ENCODE measurements around the gene ARMH4.

Gene ARMH4

DNA sequence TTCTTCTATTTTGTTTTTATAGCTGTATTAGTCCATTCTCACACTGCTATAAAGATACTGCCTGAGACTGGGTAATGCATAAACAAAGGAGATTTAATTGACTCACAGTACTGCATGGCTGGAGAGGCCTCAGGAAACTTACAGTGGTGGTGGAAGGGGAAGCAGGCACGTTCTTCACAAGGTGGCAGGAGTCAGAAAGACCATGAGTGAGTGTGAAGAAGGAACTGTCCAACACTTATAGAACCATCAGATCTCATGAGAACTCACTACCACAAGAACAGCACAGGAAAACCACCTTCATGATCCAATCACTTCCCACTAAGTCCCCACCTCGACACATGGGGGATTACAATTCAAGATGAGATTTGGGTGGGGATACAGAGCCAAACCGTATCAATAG lies 42.3 kb downstream of the ARMH4 start:
- Histone ChIP-seq H3K27me3 (ENCODE audit: control insufficient read depth, insufficient read depth, low read length) (no peaks in the 10 kb centered on the region), H3K27ac (ENCODE audit: low read length) (no peak overlapping the region), H3K4me3 (ENCODE audit: low read length) (no peak overlapping the region), H3K9me3 (ENCODE audit: control insufficient read depth, low read depth, low read length) (no peaks in the 10 kb centered on the region), H3K4me1 (ENCODE audit: control insufficient read depth, low read depth, low read length) (no peaks in the 10 kb centered on the region), H3K36me3 (ENCODE audit: control insufficient read depth, low read depth, low read length) (no peaks in the 10 kb centered on the region), H3K9ac (ENCODE audit: low read length) (no peak overlapping the region)

GRCh38 chr14:58108717-58109116 lies 43.3 kb downstream of the ARMH4 start:
- no peak overlapping the region for H3K9ac ChIP-seq (ENCODE audit: low read length)
- H3K27me3 ChIP-seq (ENCODE audit: control insufficient read depth, insufficient read depth, low read length): no peaks in the 10 kb centered on the region
- H3K4me1 ChIP-seq (ENCODE audit: control insufficient read depth, low read depth, low read length): no peaks in the 10 kb centered on the region
- no peaks in the 10 kb centered on the region for H3K9me3 ChIP-seq (ENCODE audit: control insufficient read depth, low read depth, low read length)
- H3K27ac ChIP-seq (ENCODE audit: low read length): no peak overlapping the region
- H3K36me3 ChIP-seq (ENCODE audit: control insufficient read depth, low read depth, low read length): no peaks in the 10 kb centered on the region
- H3K4me3 ChIP-seq (ENCODE audit: low read length): no peak overlapping the region

GRCh38 chr14:58107947-58108552 lies 44.0 kb downstream of the ARMH4 start:
- Histone ChIP-seq H3K4me1 (ENCODE audit: control insufficient read depth, low read depth, low read length) (no peaks in the 10 kb centered on the region), H3K9me3 (ENCODE audit: control insufficient read depth, low read depth, low read length) (no peaks in the 10 kb centered on the region), H3K36me3 (ENCODE audit: control insufficient read depth, low read depth, low read length) (no peaks in the 10 kb centered on the region), H3K9ac (ENCODE audit: low read length) (no peak overlapping the region), H3K4me3 (ENCODE audit: low read length) (no peak overlapping the region), H3K27me3 (ENCODE audit: control insufficient read depth, insufficient read depth, low read length) (no peaks in the 10 kb centered on the region), H3K27ac (ENCODE audit: low read length) (no peak overlapping the region)

- no peaks in the 10 kb centered on the region for H3K9me3 ChIP-seq (ENCODE audit: control insufficient read depth, low read depth, low read length)
- H3K27me3 ChIP-seq (ENCODE audit: control insufficient read depth, insufficient read depth, low read length): no peaks in the 10 kb centered on the region
- H3K4me1 ChIP-seq (ENCODE audit: control insufficient read depth, low read depth, low read length): no peaks in the 10 kb centered on the region
- H3K4me3 ChIP-seq (ENCODE audit: low read length): no peak overlapping the region
- H3K36me3 ChIP-seq (ENCODE audit: control insufficient read depth, low read depth, low read length): no peaks in the 10 kb centered on the region
- H3K27ac ChIP-seq (ENCODE audit: low read length): no peak overlapping the region
- H3K9ac ChIP-seq (ENCODE audit: low read length): no peak overlapping the region
Measured at GRCh38 chr14:58107041-58107440, 45.0 kb downstream of the ARMH4 start.

DNA sequence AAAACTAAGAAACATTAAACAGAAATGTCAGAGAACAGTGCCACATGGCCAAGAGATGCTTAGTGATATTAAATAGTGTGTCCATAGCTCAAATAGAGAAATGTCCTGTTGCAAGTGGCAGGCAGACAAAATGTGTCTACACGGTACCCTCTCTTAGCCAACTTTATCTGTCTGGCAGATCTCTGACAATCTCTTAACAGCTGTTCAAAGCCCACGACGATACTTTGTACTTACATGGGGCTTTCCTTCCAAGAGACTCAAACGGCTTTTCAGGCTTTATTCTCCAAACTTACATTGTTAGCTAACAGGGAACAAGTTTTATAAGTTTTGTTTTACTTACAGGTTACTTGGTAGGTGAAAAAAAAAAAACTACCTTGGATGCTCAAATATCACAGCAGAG lies 45.6 kb downstream of the ARMH4 start:
- Histone ChIP-seq H3K36me3 (ENCODE audit: control insufficient read depth, low read depth, low read length) (no peaks in the 10 kb centered on the region), H3K4me3 (ENCODE audit: low read length) (no peak overlapping the region), H3K27me3 (ENCODE audit: control insufficient read depth, insufficient read depth, low read length) (no peaks in the 10 kb centered on the region), H3K27ac (ENCODE audit: low read length) (no peak overlapping the region), H3K9ac (ENCODE audit: low read length) (no peak overlapping the region), H3K4me1 (ENCODE audit: control insufficient read depth, low read depth, low read length) (no peaks in the 10 kb centered on the region), H3K9me3 (ENCODE audit: control insufficient read depth, low read depth, low read length) (no peaks in the 10 kb centered on the region)

GRCh38 chr14:58104808-58105207 lies 47.2 kb downstream of the ARMH4 start:
- Histone ChIP-seq H3K27ac (ENCODE audit: low read length) (no peak overlapping the region), H3K4me1 (ENCODE audit: control insufficient read depth, low read depth, low read length) (no peaks in the 10 kb centered on the region), H3K9ac (ENCODE audit: low read length) (no peak overlapping the region), H3K4me3 (ENCODE audit: low read length) (no peak overlapping the region), H3K27me3 (ENCODE audit: control insufficient read depth, insufficient read depth, low read length) (no peaks in the 10 kb centered on the region), H3K9me3 (ENCODE audit: control insufficient read depth, low read depth, low read length) (no peaks in the 10 kb centered on the region), H3K36me3 (ENCODE audit: control insufficient read depth, low read depth, low read length) (no peaks in the 10 kb centered on the region)

- H3K27me3 ChIP-seq (ENCODE audit: control insufficient read depth, insufficient read depth, low read length): no peaks in the 10 kb centered on the region
- H3K9ac ChIP-seq (ENCODE audit: low read length): no peak overlapping the region
- H3K4me1 ChIP-seq (ENCODE audit: control insufficient read depth, low read depth, low read length): peaks cover 5% of the 10 kb centered on the region
- no peak overlapping the region for H3K4me3 ChIP-seq (ENCODE audit: low read length)
- no peaks in the 10 kb centered on the region for H3K9me3 ChIP-seq (ENCODE audit: control insufficient read depth, low read depth, low read length)
- H3K27ac ChIP-seq (ENCODE audit: low read length): no peak overlapping the region
- no peaks in the 10 kb centered on the region for H3K36me3 ChIP-seq (ENCODE audit: control insufficient read depth, low read depth, low read length)
Measured at GRCh38 chr14:58100735-58101368, 51.2 kb downstream of the ARMH4 start.

DNA sequence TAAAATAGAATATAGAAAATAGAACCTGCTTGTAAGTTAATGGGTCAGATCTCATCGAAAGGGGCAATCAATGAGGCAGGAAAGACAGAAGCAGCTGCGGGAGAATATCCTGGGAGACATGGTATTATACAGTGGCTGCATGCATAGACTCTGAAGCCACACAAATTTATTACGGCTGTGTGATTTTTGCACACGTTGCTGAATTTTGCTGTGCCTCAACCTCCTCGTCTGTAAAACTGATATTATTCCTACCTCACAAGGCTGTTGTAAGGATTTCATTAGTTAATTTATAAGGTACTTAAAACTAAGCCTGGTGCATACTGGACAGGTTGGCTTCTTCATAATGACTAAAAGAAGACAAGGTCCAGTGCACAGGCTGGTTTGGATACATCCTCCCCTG lies 52.3 kb downstream of the ARMH4 start:
- H3K9ac ChIP-seq (ENCODE audit: low read length): no peak overlapping the region

DNA sequence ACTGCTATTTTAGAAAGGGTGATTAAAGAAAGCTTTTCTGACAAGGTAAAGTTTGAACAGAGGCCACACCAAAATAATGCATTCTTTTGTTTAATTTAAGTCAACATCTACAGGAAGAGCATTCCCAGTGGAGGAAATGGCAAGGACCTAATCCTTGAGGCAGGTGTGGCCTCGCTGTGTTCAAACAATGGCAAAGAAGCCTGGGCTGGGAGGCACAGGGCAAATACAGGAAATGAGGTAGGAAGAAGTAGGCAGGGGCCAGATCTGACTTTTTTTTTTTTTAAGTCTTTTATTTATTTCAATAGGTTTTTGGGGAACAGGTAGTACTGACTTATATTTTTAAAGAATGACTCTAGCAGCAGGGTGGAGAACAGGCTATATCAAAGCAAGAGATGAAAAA lies 53.5 kb downstream of the ARMH4 start:
- Histone ChIP-seq H3K36me3 (ENCODE audit: control insufficient read depth, low read depth, low read length) (no peaks in the 10 kb centered on the region), H3K4me1 (ENCODE audit: control insufficient read depth, low read depth, low read length) (peaks cover 5% of the 10 kb centered on the region)

More for the DNA sequence above, 52.3 kb downstream of the ARMH4 start:
- Histone ChIP-seq H3K4me1 (ENCODE audit: control insufficient read depth, low read depth, low read length) (peaks cover 5% of the 10 kb centered on the region), H3K4me3 (ENCODE audit: low read length) (no peak overlapping the region), H3K36me3 (ENCODE audit: control insufficient read depth, low read depth, low read length) (no peaks in the 10 kb centered on the region), H3K27ac (ENCODE audit: low read length) (no peak overlapping the region), H3K27me3 (ENCODE audit: control insufficient read depth, insufficient read depth, low read length) (no peaks in the 10 kb centered on the region), H3K9me3 (ENCODE audit: control insufficient read depth, low read depth, low read length) (no peaks in the 10 kb centered on the region)

GRCh38 chr14:58096731-58097130 lies 55.3 kb downstream of the ARMH4 start:
- Histone ChIP-seq H3K36me3 (ENCODE audit: control insufficient read depth, low read depth, low read length) (no peaks in the 10 kb centered on the region), H3K4me3 (ENCODE audit: low read length) (no peak overlapping the region), H3K9ac (ENCODE audit: low read length) (no peak overlapping the region), H3K27ac (ENCODE audit: low read length) (no peak overlapping the region), H3K4me1 (ENCODE audit: control insufficient read depth, low read depth, low read length) (peaks cover 5% of the 10 kb centered on the region), H3K27me3 (ENCODE audit: control insufficient read depth, insufficient read depth, low read length) (no peaks in the 10 kb centered on the region), H3K9me3 (ENCODE audit: control insufficient read depth, low read depth, low read length) (no peaks in the 10 kb centered on the region)

More for the DNA sequence above, 53.5 kb downstream of the ARMH4 start:
- Histone ChIP-seq H3K4me3 (ENCODE audit: low read length) (no peak overlapping the region), H3K27ac (ENCODE audit: low read length) (no peak overlapping the region), H3K9me3 (ENCODE audit: control insufficient read depth, low read depth, low read length) (no peaks in the 10 kb centered on the region), H3K9ac (ENCODE audit: low read length) (no peak overlapping the region), H3K27me3 (ENCODE audit: control insufficient read depth, insufficient read depth, low read length) (no peaks in the 10 kb centered on the region)

DNA sequence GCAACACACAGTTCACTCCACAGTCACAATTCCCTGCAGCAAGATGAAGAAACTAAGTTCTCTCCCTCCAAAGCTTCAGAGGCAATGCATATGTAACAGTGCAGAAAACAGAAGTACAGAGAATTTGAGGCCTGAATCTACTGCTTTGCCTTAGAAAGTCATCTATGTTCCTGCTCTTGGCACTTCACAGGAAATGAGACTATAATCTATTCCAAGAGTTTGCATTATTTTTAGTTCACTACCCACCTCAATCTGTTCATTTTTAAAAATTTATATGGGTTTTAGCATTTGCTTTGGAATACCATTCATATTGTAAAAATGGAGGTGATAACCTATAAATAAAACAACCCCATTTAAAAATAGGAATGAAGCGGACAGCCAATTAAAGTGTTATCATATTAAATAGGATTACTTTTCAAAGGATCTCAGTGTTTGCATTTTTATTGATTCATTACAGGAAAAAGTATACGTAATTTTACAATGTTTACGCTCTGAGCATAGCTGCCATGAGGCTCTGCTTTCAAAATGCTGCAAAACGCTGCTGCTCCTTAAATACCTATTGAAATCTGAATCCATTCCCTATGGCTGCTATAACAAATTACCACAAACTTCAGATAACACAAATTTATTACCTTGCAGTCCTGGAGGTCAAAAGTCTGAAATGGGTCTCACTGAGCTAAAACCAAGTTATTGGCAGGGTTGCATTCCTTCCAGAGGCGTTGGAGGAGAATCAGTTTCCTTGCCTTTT lies 60.0 kb downstream of the ARMH4 start:
- Histone ChIP-seq H3K36me3 (ENCODE audit: control insufficient read depth, low read depth, low read length) (no peaks in the 10 kb centered on the region), H3K9ac (ENCODE audit: low read length) (no peak overlapping the region), H3K27ac (ENCODE audit: low read length) (no peak overlapping the region), H3K4me3 (ENCODE audit: low read length) (no peak overlapping the region), H3K4me1 (ENCODE audit: control insufficient read depth, low read depth, low read length) (no peaks in the 10 kb centered on the region), H3K27me3 (ENCODE audit: control insufficient read depth, insufficient read depth, low read length) (no peaks in the 10 kb centered on the region), H3K9me3 (ENCODE audit: control insufficient read depth, low read depth, low read length) (no peaks in the 10 kb centered on the region)

GRCh38 chr14:58089612-58090011 lies 62.4 kb downstream of the ARMH4 start:
- no peak overlapping the region for H3K27ac ChIP-seq (ENCODE audit: low read length)
- no peaks in the 10 kb centered on the region for H3K4me1 ChIP-seq (ENCODE audit: control insufficient read depth, low read depth, low read length)
- no peak overlapping the region for H3K4me3 ChIP-seq (ENCODE audit: low read length)
- H3K9ac ChIP-seq (ENCODE audit: low read length): no peak overlapping the region
- H3K27me3 ChIP-seq (ENCODE audit: control insufficient read depth, insufficient read depth, low read length): no peaks in the 10 kb centered on the region
- H3K9me3 ChIP-seq (ENCODE audit: control insufficient read depth, low read depth, low read length): no peaks in the 10 kb centered on the region
- H3K36me3 ChIP-seq (ENCODE audit: control insufficient read depth, low read depth, low read length): no peaks in the 10 kb centered on the region
